SK-N-SH treated with all-trans-retinoic acid at 6 μM for 48 hours (cell line): ENCODE data around the gene DMBT1.

Source experiments
- ATAC-seq: fragments of 200-7000 bp; cut with Tn5 transposase; 3 replicates; pipeline ENCODE4 v1.9.1; 2020; ENCODE audit warnings: mild to moderate bottlenecking, moderate library complexity
- ARNTL ChIP-seq: fragments of 450-650 bp; formaldehyde crosslinking; IDR thresholded peaks from 2 replicates; pipeline ENCODE4 v1.5.0; 2020; ENCODE audit warnings: low read depth, mild to moderate bottlenecking, moderate library complexity, borderline replicate concordance
- BACH2 ChIP-seq: fragments of 250-450 bp; sonication (Bioruptor Pico); IDR thresholded peaks from 2 replicates; pipeline ENCODE4 v1.9.0; 2021; ENCODE audit warnings: mild to moderate bottlenecking, borderline replicate concordance
- CSDC2 ChIP-seq: fragments of 250-450 bp; sonication (Bioruptor Pico); IDR thresholded peaks from 2 replicates; pipeline ENCODE4 v1.5.0; 2020; ENCODE audit warnings: mild to moderate bottlenecking, moderate library complexity
- ESRRG ChIP-seq: fragments of 250-450 bp; sonication (Bioruptor Pico); IDR thresholded peaks from 2 replicates; pipeline ENCODE4 v1.6.1; 2021; ENCODE audit warnings: mild to moderate bottlenecking
- GLIS3 ChIP-seq: fragments of 250-450 bp; sonication (Bioruptor Pico); IDR thresholded peaks from 2 replicates; pipeline ENCODE4 v1.5.0; 2020; ENCODE audit warnings: mild to moderate bottlenecking, moderate library complexity
- ISL1 ChIP-seq: fragments of 250-450 bp; sonication (Bioruptor Pico); IDR thresholded peaks from 2 replicates; pipeline ENCODE4 v2.1.2; 2022; ENCODE audit warnings: mild to moderate bottlenecking, moderate library complexity
- OSR1 ChIP-seq: fragments of 250-450 bp; sonication (Bioruptor Pico); IDR thresholded peaks from 2 replicates; pipeline ENCODE4 v1.8.0; 2022; ENCODE audit warnings: moderate library complexity, mild to moderate bottlenecking, inconsistent platforms
- PPARA ChIP-seq: fragments of 250-450 bp; sonication (Bioruptor Pico); IDR thresholded peaks from 2 replicates; pipeline ENCODE4 v1.5.0; 2020; ENCODE audit warnings: mild to moderate bottlenecking, borderline replicate concordance
- RARB ChIP-seq: fragments of 250-450 bp; sonication (Bioruptor Pico); IDR thresholded peaks from 2 replicates; pipeline ENCODE4 v1.8.0; 2021; ENCODE audit warnings: mild to moderate bottlenecking, moderate library complexity
- SNAI2 ChIP-seq: fragments of 250-450 bp; sonication (Bioruptor Pico); IDR thresholded peaks from 2 replicates; pipeline ENCODE4 v1.5.0; 2020; ENCODE audit warnings: mild to moderate bottlenecking, moderate library complexity
- TCF4 ChIP-seq: fragments of 250-450 bp; sonication (Bioruptor Pico); IDR thresholded peaks from 2 replicates; pipeline ENCODE4 v1.8.0; 2021; ENCODE audit warnings: mild to moderate bottlenecking, moderate library complexity, borderline replicate concordance
- TOX ChIP-seq: fragments of 250-450 bp; sonication (Bioruptor Pico); IDR thresholded peaks from 2 replicates; pipeline ENCODE4 v1.8.0; 2021; ENCODE audit warnings: mild to moderate bottlenecking, moderate library complexity, borderline replicate concordance
- ZC3H10 ChIP-seq: fragments of 250-450 bp; sonication (Bioruptor Pico); IDR thresholded peaks from 2 replicates; pipeline ENCODE4 v1.5.1; 2021; ENCODE audit warnings: mild to moderate bottlenecking, moderate library complexity
- ZFP3 ChIP-seq: fragments of 250-450 bp; sonication (Bioruptor Pico); IDR thresholded peaks from 2 replicates; pipeline ENCODE4 v1.5.0; 2020; ENCODE audit warnings: mild to moderate bottlenecking, moderate library complexity
- ZFP30 ChIP-seq: fragments of 450-650 bp; formaldehyde crosslinking; IDR thresholded peaks from 2 replicates; pipeline ENCODE4 v1.5.0; 2022; ENCODE audit warnings: mild to moderate bottlenecking, moderate library complexity
- ZNF565 ChIP-seq: fragments of 450-650 bp; formaldehyde crosslinking; conservative IDR thresholded peaks from 2 replicates; pipeline ENCODE4 v1.5.0; 2020; ENCODE audit warnings: low read depth, mild to moderate bottlenecking, moderate library complexity
- ZNF70 ChIP-seq: fragments of 450-650 bp; formaldehyde crosslinking; IDR thresholded peaks from 2 replicates; pipeline ENCODE4 v1.5.0; 2020; ENCODE audit warnings: mild to moderate bottlenecking, moderate library complexity
- ZNF8 ChIP-seq: fragments of 450-650 bp; formaldehyde crosslinking; IDR thresholded peaks from 2 replicates; pipeline ENCODE4 v1.5.0; 2020; ENCODE audit warnings: mild to moderate bottlenecking, moderate library complexity
- TF ChIP-seq, protein P1 (sequence below): fragments of 250-450 bp; sonication (Bioruptor Pico); IDR thresholded peaks from 2 replicates; pipeline ENCODE4 v1.8.0; 2021; ENCODE audit warnings: low read depth, mild to moderate bottlenecking, moderate library complexity, borderline replicate concordance
- TF ChIP-seq, protein P2 (sequence below): fragments of 250-450 bp; sonication (Bioruptor Pico); IDR thresholded peaks from 2 replicates; pipeline ENCODE4 v1.5.0; 2020; ENCODE audit warnings: mild to moderate bottlenecking, moderate library complexity
- TF ChIP-seq, protein P3 (sequence below): fragments of 250-450 bp; sonication (Bioruptor Pico); IDR thresholded peaks from 2 replicates; pipeline ENCODE4 v1.5.1; 2021; ENCODE audit warnings: mild to moderate bottlenecking, moderate library complexity
- TF ChIP-seq, protein P4 (sequence below): fragments of 250-450 bp; sonication (Bioruptor Pico); IDR thresholded peaks from 2 replicates; pipeline ENCODE4 v1.8.0; 2020; ENCODE audit warnings: mild to moderate bottlenecking, moderate library complexity, borderline replicate concordance
- TF ChIP-seq, protein P5 (sequence below): fragments of 250-450 bp; sonication (Bioruptor Pico); IDR thresholded peaks from 2 replicates; pipeline ENCODE4 v1.5.1; 2020; ENCODE audit warnings: low read depth, mild to moderate bottlenecking, moderate library complexity

Gene DMBT1

DNA sequence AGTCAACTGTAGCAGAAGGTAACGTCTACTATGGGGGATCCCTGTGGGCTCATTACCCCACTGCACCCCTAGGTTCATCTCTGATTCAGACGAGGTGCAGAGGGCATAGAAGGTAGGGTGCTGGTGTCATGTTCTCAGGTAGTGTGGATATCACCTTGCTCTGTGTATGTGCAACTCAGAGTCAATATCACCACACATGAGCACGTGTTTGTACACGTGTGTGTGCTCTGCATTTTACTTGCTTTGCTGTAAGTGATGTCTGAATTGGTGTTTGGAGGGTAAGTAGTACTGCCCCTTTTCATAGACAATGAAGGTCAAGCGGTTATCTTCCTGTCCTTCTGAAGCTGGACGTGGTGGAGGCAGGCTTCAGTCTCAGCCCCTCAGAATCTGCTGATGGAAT lies 10.4 kb downstream of the DMBT1 start:
- TF ChIP-seq, protein P1, sequence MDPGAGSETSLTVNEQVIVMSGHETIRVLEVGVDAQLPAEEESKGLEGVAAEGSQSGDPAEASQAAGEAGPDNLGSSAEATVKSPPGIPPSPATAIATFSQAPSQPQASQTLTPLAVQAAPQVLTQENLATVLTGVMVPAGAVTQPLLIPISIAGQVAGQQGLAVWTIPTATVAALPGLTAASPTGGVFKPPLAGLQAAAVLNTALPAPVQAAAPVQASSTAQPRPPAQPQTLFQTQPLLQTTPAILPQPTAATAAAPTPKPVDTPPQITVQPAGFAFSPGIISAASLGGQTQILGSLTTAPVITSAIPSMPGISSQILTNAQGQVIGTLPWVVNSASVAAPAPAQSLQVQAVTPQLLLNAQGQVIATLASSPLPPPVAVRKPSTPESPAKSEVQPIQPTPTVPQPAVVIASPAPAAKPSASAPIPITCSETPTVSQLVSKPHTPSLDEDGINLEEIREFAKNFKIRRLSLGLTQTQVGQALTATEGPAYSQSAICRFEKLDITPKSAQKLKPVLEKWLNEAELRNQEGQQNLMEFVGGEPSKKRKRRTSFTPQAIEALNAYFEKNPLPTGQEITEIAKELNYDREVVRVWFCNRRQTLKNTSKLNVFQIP (CRISPR knock-in tag), result no peak
- TF ChIP-seq TOX (no peak), TCF4 (no peak)
- no peak for ATAC-seq

DNA sequence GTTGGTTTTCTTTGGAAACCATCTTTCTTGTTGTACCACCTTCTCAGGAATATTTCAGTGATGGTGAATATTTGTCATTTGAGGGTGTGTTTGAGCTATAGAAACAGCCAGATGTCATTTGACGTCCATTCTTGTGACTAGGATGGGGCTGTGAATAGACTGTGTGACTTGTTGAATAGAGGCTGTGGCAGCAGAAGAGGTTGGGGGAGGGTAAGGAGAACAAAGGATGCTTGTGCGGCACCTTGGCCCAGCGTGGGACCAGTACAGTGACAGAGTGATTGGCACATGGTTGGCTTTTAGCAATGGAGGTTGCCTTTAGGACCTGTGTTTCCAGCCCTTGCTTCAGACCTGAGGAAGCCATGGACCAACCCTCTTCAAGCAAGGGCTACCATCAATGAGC lies 11.3 kb downstream of the DMBT1 start:
- TF ChIP-seq GLIS3 (CRISPR knock-in tag) (no peak), ESRRG (no peak), TOX (no peak), ZNF565 (no peak), ZFP3 (CRISPR knock-in tag) (no peak), ZNF70 (CRISPR knock-in tag) (no peak), ZNF8 (no peak), OSR1 (CRISPR knock-in tag) (no peak), ZC3H10 (CRISPR knock-in tag) (no peak), ISL1 (CRISPR knock-in tag) (no peak), ARNTL (CRISPR knock-in tag) (no peak), ZFP30 (no peak), PPARA (CRISPR knock-in tag) (no peak), BACH2 (CRISPR knock-in tag) (no peak), RARB (CRISPR knock-in tag) (no peak)
- TF ChIP-seq, protein P2, sequence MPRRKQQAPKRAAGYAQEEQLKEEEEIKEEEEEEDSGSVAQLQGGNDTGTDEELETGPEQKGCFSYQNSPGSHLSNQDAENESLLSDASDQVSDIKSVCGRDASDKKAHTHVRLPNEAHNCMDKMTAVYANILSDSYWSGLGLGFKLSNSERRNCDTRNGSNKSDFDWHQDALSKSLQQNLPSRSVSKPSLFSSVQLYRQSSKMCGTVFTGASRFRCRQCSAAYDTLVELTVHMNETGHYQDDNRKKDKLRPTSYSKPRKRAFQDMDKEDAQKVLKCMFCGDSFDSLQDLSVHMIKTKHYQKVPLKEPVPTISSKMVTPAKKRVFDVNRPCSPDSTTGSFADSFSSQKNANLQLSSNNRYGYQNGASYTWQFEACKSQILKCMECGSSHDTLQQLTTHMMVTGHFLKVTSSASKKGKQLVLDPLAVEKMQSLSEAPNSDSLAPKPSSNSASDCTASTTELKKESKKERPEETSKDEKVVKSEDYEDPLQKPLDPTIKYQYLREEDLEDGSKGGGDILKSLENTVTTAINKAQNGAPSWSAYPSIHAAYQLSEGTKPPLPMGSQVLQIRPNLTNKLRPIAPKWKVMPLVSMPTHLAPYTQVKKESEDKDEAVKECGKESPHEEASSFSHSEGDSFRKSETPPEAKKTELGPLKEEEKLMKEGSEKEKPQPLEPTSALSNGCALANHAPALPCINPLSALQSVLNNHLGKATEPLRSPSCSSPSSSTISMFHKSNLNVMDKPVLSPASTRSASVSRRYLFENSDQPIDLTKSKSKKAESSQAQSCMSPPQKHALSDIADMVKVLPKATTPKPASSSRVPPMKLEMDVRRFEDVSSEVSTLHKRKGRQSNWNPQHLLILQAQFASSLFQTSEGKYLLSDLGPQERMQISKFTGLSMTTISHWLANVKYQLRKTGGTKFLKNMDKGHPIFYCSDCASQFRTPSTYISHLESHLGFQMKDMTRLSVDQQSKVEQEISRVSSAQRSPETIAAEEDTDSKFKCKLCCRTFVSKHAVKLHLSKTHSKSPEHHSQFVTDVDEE, result no peak
- TF ChIP-seq, protein P3, sequence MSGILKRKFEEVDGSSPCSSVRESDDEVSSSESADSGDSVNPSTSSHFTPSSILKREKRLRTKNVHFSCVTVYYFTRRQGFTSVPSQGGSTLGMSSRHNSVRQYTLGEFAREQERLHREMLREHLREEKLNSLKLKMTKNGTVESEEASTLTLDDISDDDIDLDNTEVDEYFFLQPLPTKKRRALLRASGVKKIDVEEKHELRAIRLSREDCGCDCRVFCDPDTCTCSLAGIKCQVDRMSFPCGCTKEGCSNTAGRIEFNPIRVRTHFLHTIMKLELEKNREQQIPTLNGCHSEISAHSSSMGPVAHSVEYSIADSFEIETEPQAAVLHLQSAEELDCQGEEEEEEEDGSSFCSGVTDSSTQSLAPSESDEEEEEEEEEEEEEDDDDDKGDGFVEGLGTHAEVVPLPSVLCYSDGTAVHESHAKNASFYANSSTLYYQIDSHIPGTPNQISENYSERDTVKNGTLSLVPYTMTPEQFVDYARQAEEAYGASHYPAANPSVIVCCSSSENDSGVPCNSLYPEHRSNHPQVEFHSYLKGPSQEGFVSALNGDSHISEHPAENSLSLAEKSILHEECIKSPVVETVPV, result no peak
- TF ChIP-seq, protein P4, sequence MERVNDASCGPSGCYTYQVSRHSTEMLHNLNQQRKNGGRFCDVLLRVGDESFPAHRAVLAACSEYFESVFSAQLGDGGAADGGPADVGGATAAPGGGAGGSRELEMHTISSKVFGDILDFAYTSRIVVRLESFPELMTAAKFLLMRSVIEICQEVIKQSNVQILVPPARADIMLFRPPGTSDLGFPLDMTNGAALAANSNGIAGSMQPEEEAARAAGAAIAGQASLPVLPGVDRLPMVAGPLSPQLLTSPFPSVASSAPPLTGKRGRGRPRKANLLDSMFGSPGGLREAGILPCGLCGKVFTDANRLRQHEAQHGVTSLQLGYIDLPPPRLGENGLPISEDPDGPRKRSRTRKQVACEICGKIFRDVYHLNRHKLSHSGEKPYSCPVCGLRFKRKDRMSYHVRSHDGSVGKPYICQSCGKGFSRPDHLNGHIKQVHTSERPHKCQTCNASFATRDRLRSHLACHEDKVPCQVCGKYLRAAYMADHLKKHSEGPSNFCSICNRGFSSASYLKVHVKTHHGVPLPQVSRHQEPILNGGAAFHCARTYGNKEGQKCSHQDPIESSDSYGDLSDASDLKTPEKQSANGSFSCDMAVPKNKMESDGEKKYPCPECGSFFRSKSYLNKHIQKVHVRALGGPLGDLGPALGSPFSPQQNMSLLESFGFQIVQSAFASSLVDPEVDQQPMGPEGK (CRISPR knock-in tag), result no peak
- no peak for ATAC-seq

DNA sequence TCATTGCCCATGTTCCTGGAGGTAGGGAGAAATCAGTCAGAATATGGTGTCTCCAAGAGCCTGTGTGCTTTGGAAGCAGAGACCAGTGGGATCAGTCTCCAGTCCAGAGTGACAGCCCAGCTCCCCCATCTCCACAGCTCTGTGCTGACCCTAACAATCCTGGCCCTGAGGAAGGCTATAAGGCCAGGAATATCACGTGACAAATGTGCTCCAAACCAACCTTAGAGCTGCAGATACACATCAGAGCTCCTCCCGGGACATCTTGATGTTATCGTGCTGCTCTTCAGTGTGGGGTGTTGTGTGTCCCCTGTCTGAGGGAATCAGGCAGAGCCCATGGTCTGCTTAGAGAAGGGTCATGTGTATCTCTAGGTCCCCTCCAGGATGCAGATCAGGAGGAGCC lies 15.2 kb downstream of the DMBT1 start:
- no peak for ATAC-seq
- TF ChIP-seq BACH2 (CRISPR knock-in tag) (no peak), PPARA (CRISPR knock-in tag) (no peak), ZFP30 (no peak)

DNA sequence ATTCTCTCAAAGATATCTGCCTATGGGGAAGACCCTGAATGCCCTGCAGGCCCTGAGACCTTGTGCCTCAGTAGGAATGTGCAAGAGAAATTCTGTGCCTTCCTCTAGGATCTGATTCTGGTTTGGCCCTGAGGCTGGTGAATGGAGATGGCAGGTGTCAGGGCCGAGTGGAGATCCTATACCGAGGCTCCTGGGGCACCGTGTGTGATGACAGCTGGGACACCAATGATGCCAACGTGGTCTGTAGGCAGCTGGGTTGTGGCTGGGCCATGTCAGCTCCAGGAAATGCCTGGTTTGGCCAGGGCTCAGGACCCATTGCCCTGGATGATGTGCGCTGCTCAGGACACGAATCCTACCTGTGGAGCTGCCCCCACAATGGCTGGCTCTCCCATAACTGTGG lies 15.7 kb downstream of the DMBT1 start:
- ATAC-seq, result no peak
- TF ChIP-seq ZNF70 (CRISPR knock-in tag) (no peak), TCF4 (no peak), ISL1 (CRISPR knock-in tag) (no peak), BACH2 (CRISPR knock-in tag) (no peak), ZNF8 (no peak), CSDC2 (CRISPR knock-in tag) (no peak), ZFP30 (no peak), OSR1 (CRISPR knock-in tag) (no peak), ZFP3 (CRISPR knock-in tag) (no peak), ESRRG (no peak), ZNF565 (no peak), SNAI2 (CRISPR knock-in tag) (no peak), PPARA (CRISPR knock-in tag) (no peak), ZC3H10 (CRISPR knock-in tag) (no peak), ARNTL (CRISPR knock-in tag) (no peak), GLIS3 (CRISPR knock-in tag) (no peak)
- TF ChIP-seq, protein P5, sequence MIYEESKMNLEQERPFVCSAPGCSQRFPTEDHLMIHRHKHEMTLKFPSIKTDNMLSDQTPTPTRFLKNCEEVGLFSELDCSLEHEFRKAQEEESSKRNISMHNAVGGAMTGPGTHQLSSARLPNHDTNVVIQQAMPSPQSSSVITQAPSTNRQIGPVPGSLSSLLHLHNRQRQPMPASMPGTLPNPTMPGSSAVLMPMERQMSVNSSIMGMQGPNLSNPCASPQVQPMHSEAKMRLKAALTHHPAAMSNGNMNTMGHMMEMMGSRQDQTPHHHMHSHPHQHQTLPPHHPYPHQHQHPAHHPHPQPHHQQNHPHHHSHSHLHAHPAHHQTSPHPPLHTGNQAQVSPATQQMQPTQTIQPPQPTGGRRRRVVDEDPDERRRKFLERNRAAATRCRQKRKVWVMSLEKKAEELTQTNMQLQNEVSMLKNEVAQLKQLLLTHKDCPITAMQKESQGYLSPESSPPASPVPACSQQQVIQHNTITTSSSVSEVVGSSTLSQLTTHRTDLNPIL (CRISPR knock-in tag), result no peak
- TF ChIP-seq, protein P1 (CRISPR knock-in tag), result no peak
- TF ChIP-seq, protein P3, result no peak
